HEK293T (cell line): ENCODE measurements around the gene ANKRD9.

Experiments used
- CTCF ChIA-PET: fragments of 350-600 bp; formaldehyde crosslinking; extraction: SDS; loops from one replicate; lab custom pipeline; 2021; ENCODE audit warnings: antibody characterized with exemption, inconsistent platforms; lab: Yijun Ruan, JAX
- POLR2A ChIA-PET: fragments of 350-600 bp; formaldehyde crosslinking; extraction: SDS; loops from one replicate; lab custom pipeline; 2020; ENCODE audit warnings: antibody characterized with exemption, inconsistent platforms; lab: Yijun Ruan, JAX
- DNase-seq: peaks from one replicate; pipeline ENCODE4 v3.0.0; 2012; ENCODE audit warnings: mixed read lengths; ENCODE audit errors: extremely low spot score
- ARNT ChIP-seq: fragments of 450-650 bp; IDR thresholded peaks from 2 replicates; pipeline ENCODE4 v1.6.1; 2017; ENCODE audit warnings: mild to moderate bottlenecking
- BHLHE40 ChIP-seq: fragments of 450-650 bp; IDR thresholded peaks from 2 replicates; pipeline ENCODE4 v1.6.1; 2016; ENCODE audit warnings: mild to moderate bottlenecking, moderate library complexity, borderline replicate concordance
- CTBP1 ChIP-seq: fragments of 450-650 bp; IDR thresholded peaks from 2 replicates; pipeline ENCODE4 v1.6.1; 2016; ENCODE audit warnings: borderline replicate concordance
- ELF4 ChIP-seq: fragments of 450-650 bp; IDR thresholded peaks from 2 replicates; pipeline ENCODE4 v1.6.1; 2017; ENCODE audit warnings: antibody characterized with exemption
- FOXA1 ChIP-seq: fragments of 450-650 bp; IDR thresholded peaks from 2 replicates; pipeline ENCODE4 v1.6.1; 2016; ENCODE audit warnings: mild to moderate bottlenecking
- FOXK2 ChIP-seq: fragments of 450-650 bp; IDR thresholded peaks from 2 replicates; pipeline ENCODE4 v1.6.1; 2016; ENCODE audit warnings: mild to moderate bottlenecking
- FOXM1 ChIP-seq: fragments of 450-650 bp; IDR thresholded peaks from 2 replicates; pipeline ENCODE4 v1.6.1; 2017; ENCODE audit warnings: mild to moderate bottlenecking, borderline replicate concordance
- HDGF ChIP-seq: fragments of 450-650 bp; IDR thresholded peaks from 2 replicates; pipeline ENCODE4 v1.6.1; 2017; ENCODE audit warnings: antibody characterized with exemption, borderline replicate concordance
- LEF1 ChIP-seq: fragments of 450-650 bp; IDR thresholded peaks from 2 replicates; pipeline ENCODE4 v1.6.1; 2017; ENCODE audit warnings: mild to moderate bottlenecking, borderline replicate concordance
- NFRKB ChIP-seq: fragments of 450-650 bp; IDR thresholded peaks from 2 replicates; pipeline ENCODE4 v1.6.1; 2016; ENCODE audit warnings: mild to moderate bottlenecking, moderate library complexity
- SP1 ChIP-seq: fragments of 450-650 bp; IDR thresholded peaks from 2 replicates; pipeline ENCODE4 v1.6.1; 2017
- SUZ12 ChIP-seq: fragments of 450-650 bp; IDR thresholded peaks from 2 replicates; pipeline ENCODE4 v1.6.1; 2016; ENCODE audit warnings: mild to moderate bottlenecking
- TARDBP ChIP-seq: fragments of 450-650 bp; IDR thresholded peaks from 2 replicates; pipeline ENCODE4 v1.6.1; 2016
- ZNF384 ChIP-seq: fragments of 450-650 bp; IDR thresholded peaks from 2 replicates; pipeline ENCODE4 v1.6.1; 2016
- TF ChIP-seq, protein P1 (sequence below): fragments of 450-650 bp; IDR thresholded peaks from 2 replicates; pipeline ENCODE4 v1.6.1; 2016

ANKRD9 gene

DNA sequence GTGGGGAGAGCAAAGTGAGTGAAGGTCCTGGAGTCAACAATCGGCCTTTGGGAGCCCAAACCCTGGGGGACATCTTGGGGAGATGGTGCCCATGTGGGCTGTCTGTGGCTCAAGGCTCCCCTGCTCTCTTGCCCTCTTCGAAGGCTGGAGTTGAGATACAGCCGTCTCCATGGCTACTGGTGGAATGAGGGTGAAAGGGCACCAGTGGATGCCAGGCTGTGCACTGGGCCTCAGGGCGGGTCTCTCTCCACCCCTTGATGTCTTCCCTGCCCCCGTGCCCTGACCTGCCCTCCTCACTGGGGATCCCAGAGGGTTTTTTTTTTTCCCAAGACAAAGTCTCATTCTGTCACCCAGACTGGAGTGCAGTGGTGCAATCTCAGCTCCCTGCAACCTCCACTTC, 2.0 kb upstream of the ANKRD9 start:
- TF ChIP-seq ZNF384 (no peak), HDGF (no peak)
- DNase-seq = no peak
- ChIA-PET POLR2A (interaction anchor here (0.9 to 1.1 kb wide), 2 partner anchors 77 to 183 kb away, joined by 3 read pairs; no protein-coding TSS in a partner anchor), CTCF (no interaction called here)

DNA sequence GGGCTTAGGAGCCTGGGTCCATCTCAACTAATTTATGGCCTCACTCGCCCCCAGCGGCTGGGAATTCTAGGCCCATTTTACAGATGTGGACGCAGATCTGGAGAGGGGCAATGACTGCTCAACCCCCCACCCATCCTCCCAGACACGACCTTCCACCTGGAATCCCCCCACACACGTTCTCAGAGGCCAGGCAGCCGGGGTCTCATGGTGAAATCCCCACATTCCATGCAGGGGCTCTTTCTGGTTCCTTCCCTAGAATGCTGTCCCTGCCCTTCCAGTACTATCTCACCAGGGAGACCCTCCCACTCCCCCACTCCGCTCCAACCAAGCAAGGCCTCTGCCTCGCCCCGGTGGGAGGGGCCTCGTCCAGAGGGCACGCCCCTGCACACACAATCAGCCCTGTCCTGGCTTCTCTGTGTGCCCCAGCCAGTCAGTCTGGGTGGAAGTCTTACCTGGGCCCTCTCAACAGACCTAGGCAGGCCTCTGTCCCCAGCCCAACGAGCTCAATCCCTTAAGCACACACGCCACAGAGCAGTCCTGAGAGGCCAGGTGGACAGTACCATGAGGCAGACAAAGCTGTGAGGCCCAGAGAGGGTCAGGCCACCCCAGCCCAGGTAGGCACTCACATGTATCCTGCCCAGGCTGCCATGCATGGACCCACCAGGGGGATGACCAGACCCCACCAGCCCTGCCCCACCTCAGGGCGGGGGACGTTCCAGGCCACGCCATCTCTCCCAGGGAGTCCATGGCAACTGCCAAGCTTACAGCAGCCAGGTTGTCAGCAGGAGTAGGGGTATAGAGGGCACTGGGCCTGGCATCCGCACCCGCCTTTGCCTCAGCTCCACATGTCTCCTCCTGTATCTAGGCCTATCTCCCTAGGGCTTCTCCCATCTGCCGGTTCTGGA, 1.3 kb upstream of the ANKRD9 start:
- ChIA-PET POLR2A (interaction anchor here (0.9 to 1.1 kb wide), 2 partner anchors 76 to 184 kb away, joined by 3 read pairs; no protein-coding TSS in a partner anchor), CTCF (interaction anchor here (1.2 kb wide), 1 partner anchor 14 kb away, joined by 3 read pairs; no protein-coding TSS in a partner anchor)
- no peak for TF ChIP-seq HDGF
- TF ChIP-seq BHLHE40 = no peak
- TF ChIP-seq, protein P1, sequence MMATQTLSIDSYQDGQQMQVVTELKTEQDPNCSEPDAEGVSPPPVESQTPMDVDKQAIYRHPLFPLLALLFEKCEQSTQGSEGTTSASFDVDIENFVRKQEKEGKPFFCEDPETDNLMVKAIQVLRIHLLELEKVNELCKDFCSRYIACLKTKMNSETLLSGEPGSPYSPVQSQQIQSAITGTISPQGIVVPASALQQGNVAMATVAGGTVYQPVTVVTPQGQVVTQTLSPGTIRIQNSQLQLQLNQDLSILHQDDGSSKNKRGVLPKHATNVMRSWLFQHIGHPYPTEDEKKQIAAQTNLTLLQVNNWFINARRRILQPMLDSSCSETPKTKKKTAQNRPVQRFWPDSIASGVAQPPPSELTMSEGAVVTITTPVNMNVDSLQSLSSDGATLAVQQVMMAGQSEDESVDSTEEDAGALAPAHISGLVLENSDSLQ = no peak
- peak; percentile 56 for DNase-seq

DNA sequence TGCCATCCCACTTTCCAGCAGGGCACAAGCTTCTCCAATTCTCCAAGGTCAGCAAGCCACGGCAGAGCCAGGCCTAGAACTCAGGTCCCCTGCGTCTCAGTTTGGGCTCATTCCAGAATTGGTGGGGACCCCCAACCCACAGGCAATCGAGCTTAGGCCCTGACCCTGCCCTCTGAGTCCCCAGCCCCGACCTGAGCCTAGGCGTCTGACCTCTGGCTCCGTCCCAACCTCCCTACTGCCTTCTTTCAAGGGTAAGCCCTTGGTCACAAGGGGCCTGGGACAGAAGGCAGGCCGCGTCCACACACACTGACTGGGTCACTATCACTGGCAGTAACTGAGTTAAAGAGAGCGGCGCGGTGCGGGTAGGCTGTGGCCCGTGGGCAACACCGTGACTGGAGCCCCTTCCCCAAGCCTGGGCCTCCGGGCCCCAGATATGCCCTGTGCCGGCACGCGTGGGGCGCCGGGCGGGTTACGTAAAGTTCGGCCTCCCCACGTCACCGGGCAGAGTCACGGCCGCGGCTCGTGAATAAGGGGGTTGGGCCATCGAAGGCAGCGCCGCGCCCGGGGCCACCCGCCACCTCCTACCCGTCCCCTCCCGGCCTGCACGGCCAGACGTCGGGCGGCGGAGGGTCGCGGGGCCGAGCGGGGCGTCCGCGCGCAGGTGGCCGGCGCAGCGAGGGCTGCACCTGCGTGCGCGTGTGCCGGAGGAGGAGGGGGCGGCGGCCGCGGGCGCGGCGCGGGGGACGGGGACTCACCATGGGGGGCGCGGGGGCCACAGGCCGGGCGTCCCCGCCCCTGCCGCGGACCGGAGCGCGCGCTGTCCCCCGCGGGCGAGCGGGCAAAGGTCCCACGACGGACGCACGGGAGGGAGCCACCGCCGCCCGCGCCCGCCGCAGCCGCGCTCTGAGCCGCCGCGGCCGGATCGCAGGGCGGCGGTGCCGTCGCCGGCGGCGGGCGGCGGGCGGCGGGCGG, 516 bp downstream of the ANKRD9 start:
- no peak for TF ChIP-seq FOXK2
- TF ChIP-seq TARDBP = peak; percentile 45; the same call in 1 of the 2 replicates
- ChIA-PET POLR2A (interaction anchor here (0.7 to 1.1 kb wide), 4 partner anchors 9 to 188 kb away, joined by 3 to 4 read pairs (median 3); no protein-coding TSS in a partner anchor), CTCF (interaction anchor here (0.6 to 1.2 kb wide), 3 partner anchors 15 to 172 kb away, joined by 3 read pairs; no protein-coding TSS in a partner anchor)
- peak; percentile 35 for DNase-seq

DNA sequence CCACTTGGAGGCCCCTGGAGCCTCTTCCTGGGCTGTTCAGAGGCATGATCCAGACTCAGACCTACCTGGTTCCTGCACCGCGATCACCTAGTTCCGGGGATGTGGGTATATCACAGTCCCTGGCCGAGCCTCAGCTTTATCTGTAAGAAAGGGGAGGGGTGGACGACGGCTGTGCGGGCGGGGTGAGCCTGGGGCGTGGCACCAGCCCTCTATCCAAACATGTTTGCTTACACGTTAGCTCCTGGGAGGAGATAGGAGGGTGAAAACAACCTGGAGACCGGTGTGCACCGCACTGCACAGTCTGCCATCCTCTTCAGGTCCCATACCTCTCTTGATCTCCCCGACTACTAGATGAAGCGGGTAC, 1.2 kb downstream of the ANKRD9 start:
- DNase-seq = peak; percentile 31
- CTCF ChIA-PET = interaction anchor here (1.0 kb wide), 1 partner anchor 16 kb away, joined by 3 read pairs; no protein-coding TSS in a partner anchor
- TF ChIP-seq BHLHE40 = no peak
- no peak for TF ChIP-seq CTBP1
- no peak for TF ChIP-seq FOXM1
- TF ChIP-seq FOXK2 = no peak
- no peak for TF ChIP-seq SP1
- TF ChIP-seq SUZ12 = no peak
- no peak for TF ChIP-seq ELF4
- no peak for TF ChIP-seq NFRKB
- TF ChIP-seq, protein P1 = no peak
- POLR2A ChIA-PET = interaction anchor here (0.7 to 1.1 kb wide), 4 partner anchors 8 to 187 kb away, joined by 3 to 4 read pairs (median 3); no protein-coding TSS in a partner anchor

DNA sequence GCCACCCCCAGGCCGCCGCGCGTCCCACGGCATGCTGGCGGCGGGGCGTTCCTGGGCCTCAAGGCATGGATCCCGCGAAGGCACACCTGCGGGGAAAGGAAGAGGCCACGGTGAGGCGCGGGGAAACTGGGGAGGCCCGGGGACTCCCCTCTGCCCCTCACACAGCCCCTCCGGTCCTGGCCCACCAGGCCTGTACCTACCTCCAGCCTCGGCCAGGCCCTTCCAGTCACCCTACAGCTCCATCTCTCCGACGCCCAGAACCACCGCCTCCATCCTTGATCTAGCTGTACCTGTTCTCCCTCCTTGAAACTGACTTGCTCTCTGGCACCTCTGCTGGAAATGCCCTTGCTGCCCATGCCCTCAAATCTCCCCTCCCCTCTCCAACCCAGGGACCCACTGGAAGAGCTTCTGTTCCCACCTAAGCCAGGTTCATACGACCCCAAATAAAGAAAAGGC, 1.7 kb downstream of the ANKRD9 start:
- POLR2A ChIA-PET = interaction anchor here (0.8 to 1.1 kb wide), 3 partner anchors 8 to 70 kb away, joined by 3 to 4 read pairs (median 3); no protein-coding TSS in a partner anchor
- CTCF ChIA-PET = interaction anchor here (1.0 kb wide), 1 partner anchor 16 kb away, joined by 3 read pairs; no protein-coding TSS in a partner anchor
- DNase-seq = no peak
- TF ChIP-seq ZNF384 (no peak), BHLHE40 (no peak), FOXM1 (no peak)

DNA sequence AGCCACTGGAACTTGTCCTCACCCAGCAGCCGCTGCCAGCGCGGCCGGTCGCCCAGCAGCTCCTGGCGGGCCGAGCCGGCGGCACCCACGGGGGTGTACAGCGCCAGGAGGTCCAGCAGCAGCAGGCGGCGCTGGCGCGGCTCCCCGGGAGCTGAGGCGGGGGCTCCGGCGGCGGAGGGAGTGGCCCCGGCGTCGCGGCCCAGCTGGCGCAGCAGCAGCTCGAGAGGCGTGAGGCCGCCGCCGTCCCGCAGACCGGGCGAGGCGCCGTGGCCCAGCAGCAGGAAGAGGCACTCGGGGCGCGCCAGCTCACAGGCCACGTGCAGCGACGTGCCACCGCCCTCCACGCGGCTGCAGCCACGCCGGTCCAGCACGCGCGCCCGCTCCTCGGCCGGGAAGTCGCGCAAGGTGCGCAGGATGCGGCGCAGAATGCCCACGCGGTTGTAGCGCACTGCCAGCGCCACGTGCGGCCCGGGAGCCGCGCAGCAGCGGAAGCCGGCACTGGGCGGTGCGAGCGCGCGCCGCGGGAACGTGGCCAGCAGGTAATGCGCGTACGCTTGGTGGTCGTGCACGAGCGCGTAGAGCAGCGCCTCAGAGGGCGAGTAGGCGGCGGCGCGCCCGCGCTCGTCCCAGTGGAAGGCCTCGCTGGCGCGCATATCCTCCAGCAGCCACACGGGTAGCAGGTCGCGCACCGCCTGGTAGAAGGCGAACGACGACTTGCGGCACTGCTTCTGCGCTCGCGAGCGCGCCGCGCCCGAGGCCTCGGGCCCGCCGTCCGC, 2.3 kb downstream of the ANKRD9 start:
- no peak for TF ChIP-seq FOXA1
- no peak for TF ChIP-seq ELF4
- no peak for TF ChIP-seq SUZ12
- no peak for TF ChIP-seq SP1
- TF ChIP-seq CTBP1 = no peak
- no peak for TF ChIP-seq ARNT
- TF ChIP-seq NFRKB = no peak
- no peak for TF ChIP-seq FOXK2
- ChIA-PET CTCF (no interaction called here), POLR2A (no interaction called here)
- DNase-seq = no peak

DNA sequence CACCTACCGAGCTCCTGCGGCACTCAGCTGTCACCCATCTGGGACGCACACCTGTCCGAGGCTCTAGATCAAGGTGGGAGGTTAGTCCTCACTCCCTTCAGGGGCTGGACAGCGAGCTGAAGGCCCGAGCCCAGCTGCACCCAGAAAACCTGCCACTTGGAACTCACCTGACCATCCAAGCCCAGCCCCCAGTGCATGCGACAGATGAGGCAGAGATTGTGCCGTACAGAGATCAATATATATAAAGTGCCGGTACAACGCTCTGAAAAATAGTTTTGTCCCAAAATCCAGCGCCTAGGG, 3.0 kb downstream of the ANKRD9 start:
- POLR2A ChIA-PET = no interaction called here
- CTCF ChIA-PET = no interaction called here
- TF ChIP-seq HDGF (no peak), LEF1 (no peak), FOXA1 (no peak)
- TF ChIP-seq, protein P1 = no peak
- no peak for DNase-seq
